Kidney epithelial cell (primary cell): ENCODE data around the gene AFTPH. TPM values are rescaled to one million over a fixed set of nuclear protein-coding genes. Genes with fewer than 3 reads are reported as not detected.

ENCODE experiments used
- DNase-seq: peaks from one replicate; pipeline ENCODE4 v3.0.0-alpha.2; 2010; ENCODE audit warnings: low read depth
- H3K27me3 ChIP-seq: 2 replicates; pipeline ENCODE4 v1.6.0; 2011; ENCODE audit warnings: low read length; ENCODE audit not compliant: control insufficient read depth, insufficient read depth
- H3K36me3 ChIP-seq: 2 replicates; pipeline ENCODE4 v1.5.1; 2011; ENCODE audit warnings: low read length; ENCODE audit not compliant: control insufficient read depth, insufficient read depth
- H3K4me3 ChIP-seq: 2 replicates; pipeline ENCODE4 v1.5.1; 2011; ENCODE audit warnings: low read depth, mild to moderate bottlenecking, control low read depth, low read length
- CTCF ChIP-seq: IDR thresholded peaks from 2 replicates; pipeline ENCODE4 v1.5.1; 2011; ENCODE audit warnings: mild to moderate bottlenecking, moderate library complexity, low read length, control low read depth, inconsistent platforms; ENCODE audit not compliant: insufficient read depth, poor library complexity, severe bottlenecking
- total RNA-seq: library from RNA; depleted of rRNA; stranded (reverse); fragments of >200 nt; gene quantifications from 2 replicates; pipeline ENCODE4 v1.2.3, GENCODE V29; 2015

The AFTPH gene
- total RNA-seq, 1 donor from 2014 or later: 20.3 TPM

- no peak for DNase-seq
- Histone ChIP-seq H3K27me3 (no peaks in the 10 kb centered on the region), H3K36me3 (no peaks in the 10 kb centered on the region), H3K4me3 (no peak overlapping the region)
- no peak for TF ChIP-seq CTCF
Observed at GRCh38 chr2:64607381-64608304, 83.5 kb downstream of the AFTPH start.

- Histone ChIP-seq H3K4me3 (peak overlapping the region; percentile 36), H3K27me3 (no peaks in the 10 kb centered on the region), H3K36me3 (no peaks in the 10 kb centered on the region)
- DNase-seq: no peak
- TF ChIP-seq CTCF: no peak
Observed at GRCh38 chr2:64608867-64609226, 84.7 kb downstream of the AFTPH start.

GRCh38 chr2:64609227-64609941, 85.3 kb downstream of the AFTPH start:
- no peak for DNase-seq

GRCh38 chr2:64609942-64610281, 85.8 kb downstream of the AFTPH start:
- Histone ChIP-seq H3K4me3 (no peak overlapping the region), H3K36me3 (no peaks in the 10 kb centered on the region), H3K27me3 (no peaks in the 10 kb centered on the region)
- no peak for DNase-seq
- TF ChIP-seq CTCF: no peak

More at GRCh38 chr2:64609227-64609941, 85.3 kb downstream of the AFTPH start:
- H3K36me3 ChIP-seq: no peaks in the 10 kb centered on the region
- H3K27me3 ChIP-seq: no peaks in the 10 kb centered on the region
- TF ChIP-seq CTCF: peak; percentile 7
- H3K4me3 ChIP-seq: peak overlapping the region; percentile 36

GRCh38 chr2:64610316-64610855, 86.3 kb downstream of the AFTPH start:
- Histone ChIP-seq H3K4me3 (no peak overlapping the region), H3K36me3 (no peaks in the 10 kb centered on the region), H3K27me3 (no peaks in the 10 kb centered on the region)
- DNase-seq: no peak
- TF ChIP-seq CTCF: no peak
